Nephron progenitor cell (in vitro differentiated cells): Measurements from ENCODE around the gene ATP1A3.

Source experiments
- DNase-seq: peaks from one replicate; pipeline ENCODE4 v3.0.0; 2021
- H3K27ac Mint-ChIP-seq: 2 replicates; pipeline ENCODE4 v1.8.0; 2021; ENCODE audit warnings: mild to moderate bottlenecking, moderate library complexity, mixed read lengths
- H3K27me3 Mint-ChIP-seq: 2 replicates; pipeline ENCODE4 v1.8.0; 2021; ENCODE audit warnings: mild to moderate bottlenecking, low read depth, mixed read lengths; ENCODE audit not compliant: poor library complexity
- H3K36me3 Mint-ChIP-seq: 2 replicates; pipeline ENCODE4 v1.8.0; 2021; ENCODE audit warnings: low read depth, mixed read lengths
- H3K4me1 Mint-ChIP-seq: 2 replicates; pipeline ENCODE4 v1.8.0; 2021; ENCODE audit warnings: mixed read lengths
- H3K4me3 Mint-ChIP-seq: 2 replicates; pipeline ENCODE4 v1.8.0; 2021; ENCODE audit warnings: mild to moderate bottlenecking, moderate library complexity, mixed read lengths
- H3K9me3 Mint-ChIP-seq: 2 replicates; pipeline ENCODE4 v1.8.0; 2021; ENCODE audit warnings: mild to moderate bottlenecking, moderate library complexity, mixed read lengths
- CTCF ChIP-seq: fragments of 200-600 bp; sonication (generic); IDR thresholded peaks from 2 replicates; pipeline ENCODE4 v1.5.0; 2021; ENCODE audit warnings: antibody characterized with exemption

ATP1A3 gene

GRCh38 chr19:41968751-41969595 lies 25.1 kb downstream of the ATP1A3 start:
- DNase-seq: no peak
- peaks cover 10% of the 10 kb centered on the region for H3K27me3 Mint-ChIP-seq
- peaks cover 8% of the 10 kb centered on the region for H3K4me1 Mint-ChIP-seq
- no peaks in the 10 kb centered on the region for H3K9me3 Mint-ChIP-seq
- no peak overlapping the region for H3K4me3 Mint-ChIP-seq
- H3K27ac Mint-ChIP-seq: no peak overlapping the region
- TF ChIP-seq CTCF: no peak
- no peaks in the 10 kb centered on the region for H3K36me3 Mint-ChIP-seq

- Mint-ChIP-seq H3K9me3 (no peaks in the 10 kb centered on the region), H3K27ac (no peak overlapping the region), H3K4me3 (no peak overlapping the region), H3K4me1 (peaks cover 8% of the 10 kb centered on the region), H3K36me3 (no peaks in the 10 kb centered on the region), H3K27me3 (peaks cover 8% of the 10 kb centered on the region)
- no peak for TF ChIP-seq CTCF
- no peak for DNase-seq
These were observed 26.8 kb downstream of the ATP1A3 start for GRCh38 chr19:41967054-41967783.

- TF ChIP-seq CTCF: no peak
- DNase-seq: no peak
- Mint-ChIP-seq H3K27me3 (no peaks in the 10 kb centered on the region), H3K9me3 (no peaks in the 10 kb centered on the region), H3K36me3 (no peaks in the 10 kb centered on the region), H3K4me1 (peaks cover 9% of the 10 kb centered on the region), H3K4me3 (no peak overlapping the region), H3K27ac (no peak overlapping the region)
These were observed 28.9 kb downstream of the ATP1A3 start for GRCh38 chr19:41965106-41965505.

GRCh38 chr19:41960973-41961372 lies 33.1 kb downstream of the ATP1A3 start:
- H3K9me3 Mint-ChIP-seq: no peaks in the 10 kb centered on the region
- no peak for DNase-seq

More at GRCh38 chr19:41960973-41961372, 33.1 kb downstream of the ATP1A3 start:
- H3K4me1 Mint-ChIP-seq: peaks cover 30% of the 10 kb centered on the region
- peak overlapping the region; percentile 64 for H3K27ac Mint-ChIP-seq
- peak overlapping the region; percentile 70 for H3K4me3 Mint-ChIP-seq
- H3K27me3 Mint-ChIP-seq: no peaks in the 10 kb centered on the region
- TF ChIP-seq CTCF: no peak
- no peaks in the 10 kb centered on the region for H3K36me3 Mint-ChIP-seq
